H1 (cell line): ENCODE measurements around the gene TGFB1I1. TPM values are rescaled to one million over a fixed set of nuclear protein-coding genes. Genes with fewer than 3 reads are reported as not detected.

Experiments
- CTCF ChIA-PET: fragments of 300-600 bp; sonication (Branson Sonifier 250); formaldehyde crosslinking; loops from one replicate; lab custom pipeline; 2021; ENCODE audit not compliant: partially characterized antibody; lab: Charles Lee
- POLR2A ChIA-PET: fragments of 300-600 bp; sonication (Branson Sonifier 250); formaldehyde crosslinking; loops from one replicate; lab custom pipeline; 2021; ENCODE audit warnings: inconsistent platforms; ENCODE audit not compliant: partially characterized antibody; lab: Charles Lee
- DNase-seq, 2 experiments: peaks; one replicate each; pipeline versions ENCODE4 v3.0.0 to v3.0.0-alpha.2; 2010 to 2022; ENCODE audit warnings: low spot score in 2 of 2, low read depth in 1 of 2, mixed read lengths in 1 of 2
- FAIRE-seq: peaks from 2 replicates; lab custom pipeline; 2011; peaks lifted over from hg19 to GRCh38; lab: Jason Lieb, UNC
- H2AFZ ChIP-seq: 2 replicates; pipeline ENCODE4 v1.8.1; 2012; ENCODE audit warnings: low read length, inconsistent platforms
- H2AK5ac ChIP-seq: 2 replicates; pipeline ENCODE4 v1.6.1; 2013; ENCODE audit warnings: low read depth, low read length
- H2BK120ac ChIP-seq: replicated peaks from 2 replicates; pipeline ENCODE3; 2013; ENCODE audit warnings: low read depth, low read length, inconsistent platforms
- H2BK12ac ChIP-seq: 2 replicates; pipeline ENCODE4 v1.6.1; 2013; ENCODE audit warnings: low read depth, low read length
- H2BK15ac ChIP-seq: 2 replicates; pipeline ENCODE4 v1.6.1; 2013; ENCODE audit warnings: low read length
- H2BK20ac ChIP-seq: 2 replicates; pipeline ENCODE4 v1.6.1; 2013; ENCODE audit warnings: low read length
- H2BK5ac ChIP-seq: 2 replicates; pipeline ENCODE4 v1.6.1; 2013; ENCODE audit warnings: low read depth, low read length
- H3K14ac ChIP-seq: 2 replicates; pipeline ENCODE4 v1.6.1; 2013; ENCODE audit warnings: inconsistent platforms; ENCODE audit not compliant: insufficient read length
- H3K18ac ChIP-seq: 2 replicates; pipeline ENCODE4 v1.6.1; 2013; ENCODE audit warnings: low read length; ENCODE audit errors: extremely low read depth
- H3K23ac ChIP-seq: 2 replicates; pipeline ENCODE4 v1.6.1; 2013; ENCODE audit warnings: inconsistent platforms; ENCODE audit not compliant: insufficient read length
- H3K23me2 ChIP-seq: 2 replicates; pipeline ENCODE4 v1.6.1; 2013; ENCODE audit warnings: low read depth, low read length
- H3K27ac ChIP-seq: 2 replicates; pipeline ENCODE4 v1.6.1; 2011; ENCODE audit warnings: low read depth, low read length, inconsistent platforms
- H3K27me3 ChIP-seq, 4 experiments: replicated peaks in 1 of 4; 1 replicate in 1 of 4; 2 replicates in 3 of 4; pipeline versions ENCODE4 v1.6.1 to v1.8.1; 2011 to 2013; ENCODE audit warnings: low read length in 3 of 4, mild to moderate bottlenecking in 3 of 4, inconsistent platforms in 2 of 4, mixed read lengths in 2 of 4, moderate library complexity in 1 of 4; ENCODE audit not compliant: control insufficient read depth in 3 of 4, insufficient read depth in 3 of 4; ENCODE audit errors: extremely low read depth in 1 of 4
- H3K36me3 ChIP-seq, 4 experiments: 2 replicates each; pipeline versions ENCODE4 v1.6.1 to v1.8.1; 2011 to 2013; ENCODE audit warnings: mild to moderate bottlenecking in 4 of 4, low read length in 3 of 4, moderate library complexity in 2 of 4, control low read depth in 1 of 4, inconsistent platforms in 1 of 4; ENCODE audit not compliant: insufficient read depth in 4 of 4, control insufficient read depth in 2 of 4
- H3K4ac ChIP-seq: replicated peaks from 2 replicates; pipeline ENCODE3; 2013; ENCODE audit warnings: low read length, low read depth, mixed read lengths, inconsistent platforms; ENCODE audit not compliant: insufficient read length
- H3K4me1 ChIP-seq, 4 experiments: replicated peaks in 1 of 4; 1 replicate in 1 of 4; 2 replicates in 3 of 4; pipeline versions ENCODE4 v1.6.1 to v1.8.1; 2011 to 2013; ENCODE audit warnings: low read length in 3 of 4, inconsistent platforms in 2 of 4, mixed read lengths in 1 of 4; ENCODE audit not compliant: insufficient read depth in 4 of 4, control insufficient read depth in 3 of 4
- H3K4me2 ChIP-seq, 2 experiments: 2 replicates each; pipeline versions ENCODE4 v1.6.1 to v1.8.1; 2011 to 2013; ENCODE audit warnings: low read depth in 2 of 2, low read length in 2 of 2, control low read depth in 1 of 2, inconsistent platforms in 1 of 2, mild to moderate bottlenecking in 1 of 2; ENCODE audit not compliant: insufficient read depth in 1 of 2
- H3K4me3 ChIP-seq, 4 experiments: fragments of 200-600, 300-600 bp in 1 of 4; sonication (generic), shearing (Covaris generic), sonication (Bioruptor Twin) in 1 of 4; 2 replicates each; pipeline versions ENCODE4 v1.5.1 to v1.8.1; 2011 to 2016; ENCODE audit warnings: low read length in 4 of 4, low read depth in 3 of 4, control low read depth in 2 of 4, inconsistent platforms in 2 of 4, mild to moderate bottlenecking in 2 of 4, mixed read lengths in 1 of 4, moderate library complexity in 1 of 4; ENCODE audit not compliant: insufficient read depth in 2 of 4; ENCODE audit errors: extremely low read depth in 1 of 4
- H3K56ac ChIP-seq: replicated peaks from 2 replicates; pipeline ENCODE3; 2013; ENCODE audit warnings: low read depth, mild to moderate bottlenecking, mixed read lengths, low read length, inconsistent platforms; ENCODE audit not compliant: insufficient read length
- H3K79me1 ChIP-seq: 2 replicates; pipeline ENCODE4 v1.6.1; 2013; ENCODE audit warnings: low read depth, low read length, control low read depth
- H3K79me2 ChIP-seq, 2 experiments: 2 replicates each; pipeline versions ENCODE4 v1.6.1 to v1.8.1; 2012 to 2013; ENCODE audit warnings: low read length in 2 of 2, mild to moderate bottlenecking in 2 of 2, inconsistent platforms in 1 of 2; ENCODE audit not compliant: insufficient read depth in 2 of 2, control insufficient read depth in 1 of 2
- H3K9ac ChIP-seq, 4 experiments: replicated peaks in 1 of 4; 1 replicate in 1 of 4; 2 replicates in 3 of 4; pipeline versions ENCODE4 v1.6.1 to v1.8.1; 2011 to 2013; ENCODE audit warnings: low read depth in 3 of 4, low read length in 3 of 4, control low read depth in 2 of 4, mild to moderate bottlenecking in 2 of 4, moderate library complexity in 2 of 4, inconsistent platforms in 1 of 4; ENCODE audit errors: extremely low read depth in 1 of 4
- H3K9me3 ChIP-seq, 2 experiments: 2 replicates each; pipeline versions ENCODE4 v1.6.1 to v1.8.1; 2012 to 2013; ENCODE audit warnings: mild to moderate bottlenecking in 2 of 2, moderate library complexity in 2 of 2, control low read depth in 1 of 2, inconsistent platforms in 1 of 2, low read depth in 1 of 2, low read length in 1 of 2, mixed read lengths in 1 of 2; ENCODE audit not compliant: insufficient read depth in 2 of 2
- H4K20me1 ChIP-seq, 2 experiments: replicated peaks in 1 of 2; 2 replicates each; pipeline versions ENCODE3 to v1.8.1; 2011 to 2013; ENCODE audit warnings: inconsistent platforms in 2 of 2, low read length in 2 of 2, mild to moderate bottlenecking in 1 of 2; ENCODE audit not compliant: insufficient read depth in 2 of 2, control insufficient read depth in 1 of 2
- H4K5ac ChIP-seq: 2 replicates; pipeline ENCODE4 v1.6.1; 2013; ENCODE audit warnings: low read length, low read depth, mixed read lengths, inconsistent platforms; ENCODE audit not compliant: insufficient read length
- H4K8ac ChIP-seq: 2 replicates; pipeline ENCODE4 v1.8.0; 2013; ENCODE audit warnings: mild to moderate bottlenecking, moderate library complexity, low read length, inconsistent platforms; ENCODE audit not compliant: insufficient read depth; ENCODE audit errors: extremely low read depth
- H4K91ac ChIP-seq: replicated peaks from 2 replicates; pipeline ENCODE3; 2013; ENCODE audit warnings: low read length, mixed read lengths, inconsistent platforms; ENCODE audit not compliant: insufficient read length
- CHD1 ChIP-seq: IDR thresholded peaks from 2 replicates; pipeline ENCODE4 v1.6.1; 2012; ENCODE audit warnings: low read depth, low read length, improper control_type of control experiment
- GABPA ChIP-seq: IDR thresholded peaks from 2 replicates; pipeline ENCODE4 v1.6.1; 2011; ENCODE audit warnings: mild to moderate bottlenecking, low read length, moderate library complexity, borderline replicate concordance; ENCODE audit not compliant: insufficient read depth
- KDM4A ChIP-seq: IDR thresholded peaks from one replicate; pipeline ENCODE4 v1.7.1; 2012; ENCODE audit warnings: low read depth, mild to moderate bottlenecking, moderate library complexity, low read length, inconsistent platforms; ENCODE audit not compliant: severe bottlenecking
- KDM5A ChIP-seq: fragments of 200-600 bp; IDR thresholded peaks from 2 replicates; pipeline ENCODE4 v1.7.1; 2012; ENCODE audit warnings: mild to moderate bottlenecking, low read length, inconsistent platforms, mixed read lengths
- SIN3A ChIP-seq, 2 experiments: IDR thresholded peaks in 1 of 2; conservative IDR thresholded peaks in 1 of 2; 2 replicates each; pipeline ENCODE4 v1.6.1; 2011 to 2012; ENCODE audit warnings: low read length in 2 of 2, improper control_type of control experiment in 1 of 2, low read depth in 1 of 2, mild to moderate bottlenecking in 1 of 2
- SP2 ChIP-seq: IDR thresholded peaks from 2 replicates; pipeline ENCODE4 v1.6.1; 2012; ENCODE audit warnings: mild to moderate bottlenecking, low read length, inconsistent platforms
- WGBS, 2 experiments: shearing (Covaris generic) in 1 of 2; methylation state at CpG; one replicate each; pipeline versions ENCODE4 v1.1.6 to v1.1.7; 2013 to 2015; ENCODE audit warnings: low lambda C conversion rate in 2 of 2, mixed read lengths in 2 of 2, inconsistent platforms in 1 of 2, low coverage in 1 of 2, missing lambda C conversion rate in 1 of 2; ENCODE audit not compliant: insufficient replicate concordance in 2 of 2, insufficient coverage in 1 of 2, insufficient read length in 1 of 2; ENCODE audit errors: extremely low coverage in 1 of 2, missing lambda C conversion rate in 1 of 2; 5-methylcytosine and 5-hydroxymethylcytosine counted together
- polyA plus RNA-seq, 7 experiments: library from polyadenylated mRNA; depleted of rRNA in 3 of 7; stranded (reverse) in 5 of 7; unstranded in 2 of 7; fragments of >200 nt in 5 of 7; fragments of 200-250 nt in 2 of 7; gene quantifications; 1 replicate in 5 of 7; 2 replicates in 1 of 7; 4 replicates in 1 of 7; pipeline versions ENCODE4 v1.2.1 to v1.2.3, GENCODE V29; 2011 to 2013; ENCODE audit warnings: missing spikeins in 2 of 7, mixed read lengths in 2 of 7
- total RNA-seq: library from RNA; stranded (reverse); fragmentation: NEBNext Ultra II Directional; extraction: Animal tissue kit (Norgen Biotek cat#: 25700); gene quantifications from 2 replicates; pipeline ENCODE4 v1.2.1, GENCODE V29; 2021
- TF ChIP-seq, protein P1 (sequence below), 3 experiments: IDR thresholded peaks; 1 replicate in 2 of 3; 2 replicates in 1 of 3; pipeline versions ENCODE4 v1.5.1 to v1.6.1; 2011; ENCODE audit warnings: low read length in 3 of 3, mild to moderate bottlenecking in 3 of 3, inconsistent platforms in 2 of 3, low read depth in 1 of 3, moderate library complexity in 1 of 3; ENCODE audit not compliant: insufficient read depth in 1 of 3; ENCODE audit errors: control extremely low read depth in 1 of 3

Gene TGFB1I1
- total and polyA plus RNA-seq, 2 of the 8 experiments (the other 6 are each of a cell fraction or from before 2014, with no cell fraction given), result 5.6 to 5.8 TPM

DNA sequence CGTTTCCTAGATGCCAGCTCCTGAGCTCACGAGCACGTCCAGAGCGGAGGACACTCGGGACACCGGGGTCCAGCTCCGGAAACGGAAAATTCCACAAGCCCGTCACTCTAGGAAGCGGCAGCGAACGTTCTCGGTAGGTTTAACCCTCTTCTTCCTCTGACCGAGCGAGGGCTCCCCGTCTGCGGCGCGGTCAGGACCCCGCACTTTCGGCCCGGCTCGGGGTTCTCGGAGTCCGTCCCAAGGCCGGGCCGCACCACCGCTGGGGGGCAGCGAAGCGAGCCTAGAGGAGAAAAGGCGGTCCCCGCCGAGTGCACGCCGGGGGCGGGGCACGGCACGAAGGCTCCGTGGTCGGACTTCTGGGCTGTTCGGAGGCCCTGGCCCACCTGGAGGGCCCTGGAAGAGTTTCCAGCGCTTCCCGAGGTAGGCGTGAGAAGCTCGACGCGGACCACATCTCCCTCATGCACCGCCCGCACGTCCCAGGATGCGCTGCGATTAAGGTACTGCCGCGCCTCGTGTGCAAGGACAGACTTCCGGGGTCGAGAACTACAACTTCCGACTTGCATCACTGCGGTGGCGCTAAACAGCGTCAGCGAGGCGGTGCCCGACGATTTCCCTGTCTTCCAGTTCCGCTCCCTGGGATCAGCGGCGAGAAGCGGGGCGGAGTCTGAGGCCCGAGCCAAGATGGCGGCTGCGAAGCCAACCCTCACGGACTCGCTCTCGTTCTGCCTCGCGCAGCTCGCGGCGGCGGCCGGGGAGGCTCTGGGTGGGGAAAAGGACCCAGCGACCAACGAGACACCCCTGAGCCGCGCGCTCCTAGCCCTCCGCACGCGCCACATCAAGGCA is 12.9 kb upstream of the TGFB1I1 start, which contains the start of gene ARMC5:
Gene ARMC5 (plus strand): TSS at position 658 of the 843 bp plus-strand sequence. CDS start 24 bp downstream, at position 682.
- H3K9me3 ChIP-seq, result no peaks in the 10 kb centered on the region
- peaks cover 0 to 5% (median 0%) of the 10 kb centered on the region in 4 experiments; a peak in 2 of 8 replicates for H3K36me3 ChIP-seq
- H2BK120ac ChIP-seq, result peak within 1 kb of the TSS; percentile 58
- ChIA-PET CTCF (interaction anchor here (0.5 to 3.6 kb wide), 12 partner anchors 9 to 342 kb away, joined by 3 to 25 read pairs (median 6); partner anchors contain the start of genes KAT8, PYCARD and ZNF843), POLR2A (interaction anchor here (1.0 to 4.5 kb wide), 19 partner anchors 8 to 342 kb away, joined by 3 to 40 read pairs (median 5); partner anchors contain the start of genes COX6A2, FUS, KAT8 and ZNF843)
- H2BK12ac ChIP-seq, result peak within 1 kb of the TSS; percentile 94
- peak within 1 kb of the TSS; percentile 99 for H4K5ac ChIP-seq
- no peak within 1 kb of the TSS for H3K23ac ChIP-seq
- peaks cover 0 to 28% of the 10 kb centered on the region in 2 experiments; a peak in 2 of 4 replicates for H3K79me2 ChIP-seq
- H3K18ac ChIP-seq, result peak within 1 kb of the TSS; percentile 96
- peaks cover 14 to 20% of the 10 kb centered on the region in 2 experiments for H4K20me1 ChIP-seq
- peak within 1 kb of the TSS; percentile 94 for H3K56ac ChIP-seq
- peaks cover 11% of the 10 kb centered on the region; the same call in 1 of the 2 replicates for H3K23me2 ChIP-seq
- H2BK5ac ChIP-seq, result peak within 1 kb of the TSS; percentile 97
- peak within 1 kb of the TSS; percentile 98 for H4K91ac ChIP-seq
- H2BK15ac ChIP-seq, result no peak within 1 kb of the TSS
- FAIRE-seq (no peak), DNase-seq (peak; percentile 93 to 95)
- peaks cover 0 to 16% (median 6%) of the 10 kb centered on the region in 4 experiments; a peak in 5 of 7 replicates for H3K4me1 ChIP-seq
- peak within 1 kb of the TSS; percentile 91 to 99 (median 99) for H3K9ac ChIP-seq
- H3K4ac ChIP-seq, result peak within 1 kb of the TSS; percentile 59
- no peak within 1 kb of the TSS for H2BK20ac ChIP-seq
- peak within 1 kb of the TSS; percentile 99 for H3K27ac ChIP-seq
- no peaks in the 10 kb centered on the region for H3K27me3 ChIP-seq
- H3K4me2 ChIP-seq, result peak within 1 kb of the TSS; percentile 88 to 98
- peak within 1 kb of the TSS; percentile 57; the same call in 1 of the 2 replicates for H2AFZ ChIP-seq
- no peak within 1 kb of the TSS for H2AK5ac ChIP-seq
- peak within 1 kb of the TSS; percentile 70 to 85 (median 76) for H3K4me3 ChIP-seq
- 1% methylated on average over 73 of the region's 91 CpGs; no CpG with 5 or more reads in 1 of the 2 experiments for WGBS, 2 experiments
- peaks cover 8% of the 10 kb centered on the region for H3K79me1 ChIP-seq
- H4K8ac ChIP-seq, result peak within 1 kb of the TSS; percentile 100
- no peak within 1 kb of the TSS for H3K14ac ChIP-seq
- TF ChIP-seq KDM5A, result peak; percentile 45; the same call in 1 of the 2 replicates
- TF ChIP-seq SIN3A (conservative IDR thresholded peaks at IDR 0.05 in 1 of 2, IDR thresholded peaks at IDR 0.05 in 1 of 2; ENCODE audit: low read depth in 1 of 2, low read length in 2 of 2), result peak; percentile 59 to 90; a peak in 2 of 4 replicates
- peak; percentile 99 for TF ChIP-seq KDM4A
- TF ChIP-seq CHD1, result no peak
- TF ChIP-seq, protein P1, sequence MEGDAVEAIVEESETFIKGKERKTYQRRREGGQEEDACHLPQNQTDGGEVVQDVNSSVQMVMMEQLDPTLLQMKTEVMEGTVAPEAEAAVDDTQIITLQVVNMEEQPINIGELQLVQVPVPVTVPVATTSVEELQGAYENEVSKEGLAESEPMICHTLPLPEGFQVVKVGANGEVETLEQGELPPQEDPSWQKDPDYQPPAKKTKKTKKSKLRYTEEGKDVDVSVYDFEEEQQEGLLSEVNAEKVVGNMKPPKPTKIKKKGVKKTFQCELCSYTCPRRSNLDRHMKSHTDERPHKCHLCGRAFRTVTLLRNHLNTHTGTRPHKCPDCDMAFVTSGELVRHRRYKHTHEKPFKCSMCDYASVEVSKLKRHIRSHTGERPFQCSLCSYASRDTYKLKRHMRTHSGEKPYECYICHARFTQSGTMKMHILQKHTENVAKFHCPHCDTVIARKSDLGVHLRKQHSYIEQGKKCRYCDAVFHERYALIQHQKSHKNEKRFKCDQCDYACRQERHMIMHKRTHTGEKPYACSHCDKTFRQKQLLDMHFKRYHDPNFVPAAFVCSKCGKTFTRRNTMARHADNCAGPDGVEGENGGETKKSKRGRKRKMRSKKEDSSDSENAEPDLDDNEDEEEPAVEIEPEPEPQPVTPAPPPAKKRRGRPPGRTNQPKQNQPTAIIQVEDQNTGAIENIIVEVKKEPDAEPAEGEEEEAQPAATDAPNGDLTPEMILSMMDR (IDR thresholded peaks at IDR 0.05; ENCODE audit: control extremely low read depth in 1 of 3, insufficient read depth in 1 of 3, low read depth in 1 of 3, low read length in 3 of 3), result peak; percentile 29 to 34 (median 32); a peak in 3 of 4 replicates
- TF ChIP-seq GABPA, result no peak
- no peak for TF ChIP-seq SP2
